Measurements from ENCODE around the gene ZBTB1. TPM values are rescaled to one million over a fixed set of nuclear protein-coding genes. Genes with fewer than 3 reads are reported as not detected.
A peak's percentile ranks its signal among the peaks of the same experiment; 100 is the strongest.

Gene ZBTB1
- total RNA-seq = 10 to 100 TPM; 21.3 to 23.4 TPM

GRCh38 chr14:64504310-64504896, at the start of gene ZBTB1:
Gene ZBTB1 (plus strand): TSS chr14:64504770. CDS start chr14:64521505, 16,735 bp downstream.
- intact Hi-C loops (cut with micrococcal nuclease) = loop anchor here (2.0 to 10.0 kb wide), 3 partner anchors 410 to 780 kb away; partner anchors contain the start of genes CHURC1 and SGPP1
- peaks cover 54% of the 10 kb centered on the region for H3K4me1 Mint-ChIP-seq (ENCODE audit: low read depth)
- CTCF ChIA-PET = no interaction called here

GRCh38 chr14:64459405-64460136, 45.0 kb upstream of the ZBTB1 start:
- CTCF ChIA-PET = interaction anchor here (0.5 to 0.7 kb wide), 2 partner anchors 29 to 84 kb away, joined by 3 read pairs; no protein-coding TSS in a partner anchor
- intact Hi-C loops (cut with micrococcal nuclease) = no loop called here

More at GRCh38 chr14:64504310-64504896, at the start of gene ZBTB1:
- Mint-ChIP-seq H3K9me3 (no peaks in the 10 kb centered on the region), H3K27ac (peak within 1 kb of the TSS; percentile 99), H3K4me3 (peak within 1 kb of the TSS; percentile 91), H3K36me3 (ENCODE audit: low read depth) (peaks cover 16% of the 10 kb centered on the region), H3K27me3 (ENCODE audit: low read depth) (no peaks in the 10 kb centered on the region)
- peak; percentile 89 for DNase-seq

GRCh38 chr14:64461221-64461620, 43.3 kb upstream of the ZBTB1 start:
- intact Hi-C loops (cut with micrococcal nuclease) = no loop called here
- Mint-ChIP-seq H3K36me3 (ENCODE audit: low read depth) (peaks cover 24% of the 10 kb centered on the region), H3K27ac (no peak overlapping the region), H3K9me3 (no peaks in the 10 kb centered on the region), H3K4me1 (ENCODE audit: low read depth) (peaks cover 15% of the 10 kb centered on the region), H3K4me3 (no peak overlapping the region), H3K27me3 (ENCODE audit: low read depth) (no peaks in the 10 kb centered on the region)
- DNase-seq = no peak
- CTCF ChIA-PET = interaction anchor here (0.7 kb wide), 2 partner anchors 17 to 544 kb away, joined by 3 to 4 read pairs; no protein-coding TSS in a partner anchor

More at GRCh38 chr14:64459405-64460136, 45.0 kb upstream of the ZBTB1 start:
- no peaks in the 10 kb centered on the region for H3K27me3 Mint-ChIP-seq (ENCODE audit: low read depth)
- H3K36me3 Mint-ChIP-seq (ENCODE audit: low read depth) = peaks cover 32% of the 10 kb centered on the region
- no peak for DNase-seq
- peaks cover 6% of the 10 kb centered on the region for H3K4me1 Mint-ChIP-seq (ENCODE audit: low read depth)
- no peaks in the 10 kb centered on the region for H3K9me3 Mint-ChIP-seq
- H3K4me3 Mint-ChIP-seq = no peak overlapping the region
- H3K27ac Mint-ChIP-seq = no peak overlapping the region

GRCh38 chr14:64463195-64463594, 41.4 kb upstream of the ZBTB1 start:
- Mint-ChIP-seq H3K36me3 (ENCODE audit: low read depth) (peaks cover 14% of the 10 kb centered on the region), H3K27me3 (ENCODE audit: low read depth) (no peaks in the 10 kb centered on the region), H3K4me1 (ENCODE audit: low read depth) (peaks cover 30% of the 10 kb centered on the region), H3K27ac (no peak overlapping the region), H3K9me3 (no peaks in the 10 kb centered on the region), H3K4me3 (no peak overlapping the region)
- CTCF ChIA-PET = interaction anchor here (0.6 to 2.9 kb wide), 10 partner anchors 18 to 746 kb away, joined by 3 to 15 read pairs (median 4); partner anchors contain the start of gene HSPA2
- DNase-seq = no peak
- intact Hi-C loops (cut with micrococcal nuclease) = no loop called here

- intact Hi-C loops (cut with micrococcal nuclease) = loop anchor here (2.0 kb wide), 2 partner anchors 75 to 77 kb away; partner anchors contain the start of genes HSPA2 and MTHFD1
- Mint-ChIP-seq H3K4me1 (ENCODE audit: low read depth) (peaks cover 35% of the 10 kb centered on the region), H3K4me3 (no peak overlapping the region), H3K9me3 (no peaks in the 10 kb centered on the region), H3K27ac (no peak overlapping the region), H3K36me3 (ENCODE audit: low read depth) (peaks cover 12% of the 10 kb centered on the region), H3K27me3 (ENCODE audit: low read depth) (no peaks in the 10 kb centered on the region)
- no peak for DNase-seq
- CTCF ChIA-PET = interaction anchor here (0.8 to 2.9 kb wide), 4 partner anchors 17 to 86 kb away, joined by 3 to 15 read pairs (median 9); no protein-coding TSS in a partner anchor
These were observed 40.7 kb upstream of the ZBTB1 start for GRCh38 chr14:64463873-64464272.

GRCh38 chr14:64464651-64465050, 39.9 kb upstream of the ZBTB1 start:
- H3K4me3 Mint-ChIP-seq = peak overlapping the region; percentile 79
- no peak for DNase-seq
- H3K9me3 Mint-ChIP-seq = no peaks in the 10 kb centered on the region
- peak overlapping the region; percentile 46 for H3K27ac Mint-ChIP-seq
- intact Hi-C loops (cut with micrococcal nuclease) = loop anchor here (1.0 to 2.0 kb wide), 4 partner anchors 19 to 76 kb away; partner anchors contain the start of genes HSPA2, MTHFD1 and ZBTB25
- CTCF ChIA-PET = interaction anchor here (1.4 to 2.9 kb wide), 3 partner anchors 16 to 46 kb away, joined by 5 to 15 read pairs (median 13); no protein-coding TSS in a partner anchor
- peaks cover 37% of the 10 kb centered on the region for H3K4me1 Mint-ChIP-seq (ENCODE audit: low read depth)
- H3K27me3 Mint-ChIP-seq (ENCODE audit: low read depth) = no peaks in the 10 kb centered on the region
- H3K36me3 Mint-ChIP-seq (ENCODE audit: low read depth) = peaks cover 7% of the 10 kb centered on the region

GRCh38 chr14:64465191-64465822, 39.3 kb upstream of the ZBTB1 start, which contains the start of gene AKAP5:
Gene AKAP5 (plus strand): TSS chr14:64465499. CDS start chr14:64468395, 2,896 bp downstream.
- Mint-ChIP-seq H3K27me3 (ENCODE audit: low read depth) (no peaks in the 10 kb centered on the region), H3K9me3 (no peaks in the 10 kb centered on the region), H3K27ac (peak within 1 kb of the TSS; percentile 46), H3K4me1 (ENCODE audit: low read depth) (peaks cover 37% of the 10 kb centered on the region), H3K36me3 (ENCODE audit: low read depth) (peaks cover 4% of the 10 kb centered on the region), H3K4me3 (peak within 1 kb of the TSS; percentile 79)
- peak; percentile 68 for DNase-seq
- intact Hi-C loops (cut with micrococcal nuclease) = loop anchor here (1.0 to 2.0 kb wide), 4 partner anchors 20 to 77 kb away; partner anchors contain the start of genes HSPA2, MTHFD1 and ZBTB25
- CTCF ChIA-PET = interaction anchor here (0.7 to 2.9 kb wide), 7 partner anchors 10 to 171 kb away, joined by 3 to 15 read pairs (median 5); no protein-coding TSS in a partner anchor

GRCh38 chr14:64465831-64466554, 38.6 kb upstream of the ZBTB1 start:
- Mint-ChIP-seq H3K4me1 (ENCODE audit: low read depth) (peaks cover 37% of the 10 kb centered on the region), H3K9me3 (no peaks in the 10 kb centered on the region), H3K27ac (no peak overlapping the region), H3K4me3 (peak overlapping the region; percentile 79), H3K36me3 (ENCODE audit: low read depth) (peaks cover 3% of the 10 kb centered on the region), H3K27me3 (ENCODE audit: low read depth) (no peaks in the 10 kb centered on the region)
- intact Hi-C loops (cut with micrococcal nuclease) = loop anchor here (1.0 to 2.0 kb wide), 4 partner anchors 21 to 77 kb away; partner anchors contain the start of genes HSPA2, MTHFD1 and ZBTB25
- CTCF ChIA-PET = interaction anchor here (0.6 to 2.0 kb wide), 9 partner anchors 9 to 1094 kb away, joined by 3 to 8 read pairs (median 4); no protein-coding TSS in a partner anchor
- DNase-seq = no peak

- intact Hi-C loops (cut with micrococcal nuclease) = no loop called here
- Mint-ChIP-seq H3K4me3 (no peak overlapping the region), H3K27ac (no peak overlapping the region), H3K27me3 (ENCODE audit: low read depth) (no peaks in the 10 kb centered on the region), H3K9me3 (no peaks in the 10 kb centered on the region), H3K4me1 (ENCODE audit: low read depth) (peaks cover 42% of the 10 kb centered on the region), H3K36me3 (ENCODE audit: low read depth) (peaks cover 2% of the 10 kb centered on the region)
- no peak for DNase-seq
- CTCF ChIA-PET = interaction anchor here (1.4 to 2.0 kb wide), 3 partner anchors 8 to 170 kb away, joined by 4 to 7 read pairs (median 5); no protein-coding TSS in a partner anchor
These were observed 37.5 kb upstream of the ZBTB1 start for GRCh38 chr14:64467101-64467500.

- no peak overlapping the region for H3K27ac Mint-ChIP-seq
- intact Hi-C loops (cut with micrococcal nuclease) = no loop called here
- peaks cover 2% of the 10 kb centered on the region for H3K36me3 Mint-ChIP-seq (ENCODE audit: low read depth)
These were observed 37.0 kb upstream of the ZBTB1 start for GRCh38 chr14:64467566-64467965.

GRCh38 chr14:64468451-64468850, 36.1 kb upstream of the ZBTB1 start:
- DNase-seq = no peak
- CTCF ChIA-PET = interaction anchor here (0.9 kb wide), 1 partner anchor 10 kb away, joined by 4 read pairs; no protein-coding TSS in a partner anchor
- Mint-ChIP-seq H3K9me3 (no peaks in the 10 kb centered on the region), H3K27me3 (ENCODE audit: low read depth) (no peaks in the 10 kb centered on the region), H3K27ac (no peak overlapping the region), H3K4me1 (ENCODE audit: low read depth) (peaks cover 42% of the 10 kb centered on the region), H3K36me3 (ENCODE audit: low read depth) (peaks cover 2% of the 10 kb centered on the region), H3K4me3 (no peak overlapping the region)
- intact Hi-C loops (cut with micrococcal nuclease) = no loop called here

More at GRCh38 chr14:64467566-64467965, 37.0 kb upstream of the ZBTB1 start:
- DNase-seq = no peak
- peaks cover 42% of the 10 kb centered on the region for H3K4me1 Mint-ChIP-seq (ENCODE audit: low read depth)
- H3K9me3 Mint-ChIP-seq = no peaks in the 10 kb centered on the region
- no peaks in the 10 kb centered on the region for H3K27me3 Mint-ChIP-seq (ENCODE audit: low read depth)
- CTCF ChIA-PET = no interaction called here
- no peak overlapping the region for H3K4me3 Mint-ChIP-seq
